KMS-11 (cell line): Measurements from ENCODE around the gene ZNF865.

Source experiments
- H2AFZ ChIP-seq: fragments of 200-600 bp; sonication (generic); 2 replicates; pipeline ENCODE4 v1.6.1; 2016; ENCODE audit warnings: antibody characterized with exemption, mixed run types, low read depth
- H3K27ac ChIP-seq: fragments of 200-600 bp; sonication (generic); 2 replicates; pipeline ENCODE4 v1.6.1; 2016; ENCODE audit warnings: mild to moderate bottlenecking, mixed run types
- H3K27me3 ChIP-seq: fragments of 200-600 bp; sonication (generic); 2 replicates; pipeline ENCODE4 v1.6.1; 2017; ENCODE audit warnings: mild to moderate bottlenecking, low read depth, mixed run types, moderate library complexity; ENCODE audit not compliant: insufficient read depth
- H3K36me3 ChIP-seq: fragments of 200-600 bp; sonication (generic); 2 replicates; pipeline ENCODE4 v1.6.1; 2017; ENCODE audit warnings: mild to moderate bottlenecking, mixed run types; ENCODE audit not compliant: insufficient read depth
- H3K4me1 ChIP-seq: fragments of 200-600 bp; sonication (generic); 2 replicates; pipeline ENCODE4 v1.6.1; 2016; ENCODE audit warnings: mild to moderate bottlenecking, low read depth, mixed run types; ENCODE audit not compliant: poor library complexity, severe bottlenecking
- H3K4me2 ChIP-seq: fragments of 200-600 bp; sonication (generic); 2 replicates; pipeline ENCODE4 v1.7.0; 2016; ENCODE audit warnings: mild to moderate bottlenecking, mixed run types
- H3K4me3 ChIP-seq: fragments of 200-600 bp; sonication (generic); IDR thresholded peaks from 2 replicates; pipeline ENCODE4 v1.6.1; 2017; ENCODE audit warnings: low read depth, low read length, mixed read lengths; ENCODE audit not compliant: insufficient read depth
- H3K79me2 ChIP-seq: fragments of 200-600 bp; sonication (generic); 2 replicates; pipeline ENCODE4 v1.6.1; 2016; ENCODE audit warnings: low read depth, mixed run types; ENCODE audit not compliant: insufficient read depth
- H3K9ac ChIP-seq: fragments of 200-600 bp; sonication (generic); 2 replicates; pipeline ENCODE4 v1.6.1; 2016; ENCODE audit warnings: mild to moderate bottlenecking, mixed run types
- H4K20me1 ChIP-seq: fragments of 200-600 bp; sonication (generic); 2 replicates; pipeline ENCODE4 v1.6.1; 2016; ENCODE audit warnings: mild to moderate bottlenecking, mixed run types; ENCODE audit not compliant: insufficient read depth
- TF ChIP-seq, protein P1 (sequence below): fragments of 200-600 bp; sonication (generic); conservative IDR thresholded peaks from 2 replicates; pipeline ENCODE4 v1.6.1; 2017; ENCODE audit warnings: low read depth, mild to moderate bottlenecking, antibody characterized with exemption, low read length, moderate library complexity, mixed read lengths

The ZNF865 gene

GRCh38 chr19:55599468-55599841 is 6.0 kb upstream of the ZNF865 start, which contains the start of gene FIZ1:
FIZ1 (minus strand) TSS chr19:55599517; CDS start chr19:55597865, 1,652 bp downstream.
- Histone ChIP-seq H3K9ac (peak within 1 kb of the TSS; percentile 92), H3K79me2 (no peaks in the 10 kb centered on the region), H3K4me2 (peak within 1 kb of the TSS; percentile 54), H2AFZ (peak within 1 kb of the TSS; percentile 97), H4K20me1 (no peaks in the 10 kb centered on the region), H3K4me3 (no peak within 1 kb of the TSS), H3K27ac (peak within 1 kb of the TSS; percentile 84), H3K36me3 (no peaks in the 10 kb centered on the region), H3K4me1 (peaks cover 6% of the 10 kb centered on the region), H3K27me3 (no peaks in the 10 kb centered on the region)
- TF ChIP-seq, protein P1, sequence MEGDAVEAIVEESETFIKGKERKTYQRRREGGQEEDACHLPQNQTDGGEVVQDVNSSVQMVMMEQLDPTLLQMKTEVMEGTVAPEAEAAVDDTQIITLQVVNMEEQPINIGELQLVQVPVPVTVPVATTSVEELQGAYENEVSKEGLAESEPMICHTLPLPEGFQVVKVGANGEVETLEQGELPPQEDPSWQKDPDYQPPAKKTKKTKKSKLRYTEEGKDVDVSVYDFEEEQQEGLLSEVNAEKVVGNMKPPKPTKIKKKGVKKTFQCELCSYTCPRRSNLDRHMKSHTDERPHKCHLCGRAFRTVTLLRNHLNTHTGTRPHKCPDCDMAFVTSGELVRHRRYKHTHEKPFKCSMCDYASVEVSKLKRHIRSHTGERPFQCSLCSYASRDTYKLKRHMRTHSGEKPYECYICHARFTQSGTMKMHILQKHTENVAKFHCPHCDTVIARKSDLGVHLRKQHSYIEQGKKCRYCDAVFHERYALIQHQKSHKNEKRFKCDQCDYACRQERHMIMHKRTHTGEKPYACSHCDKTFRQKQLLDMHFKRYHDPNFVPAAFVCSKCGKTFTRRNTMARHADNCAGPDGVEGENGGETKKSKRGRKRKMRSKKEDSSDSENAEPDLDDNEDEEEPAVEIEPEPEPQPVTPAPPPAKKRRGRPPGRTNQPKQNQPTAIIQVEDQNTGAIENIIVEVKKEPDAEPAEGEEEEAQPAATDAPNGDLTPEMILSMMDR, result no peak

DNA sequence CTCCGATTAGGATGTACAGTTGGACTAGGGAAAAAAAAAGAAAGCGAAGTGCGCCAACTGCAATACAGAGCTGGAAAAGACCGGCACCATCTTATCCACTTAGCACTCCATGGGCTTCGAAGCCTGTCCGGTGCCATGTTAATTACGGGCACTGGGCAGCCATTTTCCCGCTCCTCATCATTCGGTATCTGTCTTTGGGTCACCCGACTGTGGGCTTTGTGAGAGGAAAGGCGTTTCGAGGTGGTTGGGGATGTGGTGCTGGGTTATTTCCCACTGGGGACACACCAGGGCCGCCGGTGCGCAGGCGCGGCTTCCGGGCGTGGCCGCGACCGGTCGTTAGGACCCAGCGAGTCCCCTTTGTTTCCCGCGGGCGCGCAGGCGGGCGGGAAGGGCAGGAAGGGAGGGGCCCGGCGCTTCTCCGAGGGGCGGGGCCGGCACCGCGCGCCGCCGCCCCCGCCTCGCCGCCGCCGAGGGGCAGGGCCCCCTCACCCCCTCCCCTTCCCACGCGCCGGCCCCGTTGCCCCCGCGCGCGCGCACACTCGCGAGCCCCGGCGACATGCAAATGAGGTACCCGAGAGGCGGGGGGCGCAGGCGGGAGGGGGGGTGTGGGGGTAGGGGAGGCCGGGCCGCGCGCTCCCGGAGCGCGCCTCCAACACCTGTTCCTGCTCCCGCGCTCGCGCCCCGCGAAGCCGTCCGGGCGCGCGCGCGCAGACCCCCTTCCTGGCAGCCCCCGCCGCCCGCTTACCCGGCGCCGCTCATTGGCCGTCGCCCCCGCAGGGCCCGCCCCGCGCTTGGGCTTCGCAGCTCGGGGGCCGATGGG is 5.4 kb upstream of the ZNF865 start, which contains the start of gene ZNF524:
Gene ZNF524, plus strand, starts transcription at position 447 of the 820 bp plus-strand sequence. CDS start 1,825 bp downstream, outside the sequence.
- Histone ChIP-seq H3K27me3 (no peaks in the 10 kb centered on the region), H3K27ac (peak within 1 kb of the TSS; percentile 84), H3K79me2 (no peaks in the 10 kb centered on the region), H3K4me1 (peaks cover 6% of the 10 kb centered on the region), H3K9ac (peak within 1 kb of the TSS; percentile 92), H3K4me3 (no peak within 1 kb of the TSS), H4K20me1 (no peaks in the 10 kb centered on the region), H2AFZ (peak within 1 kb of the TSS; percentile 97), H3K4me2 (peak within 1 kb of the TSS; percentile 95), H3K36me3 (no peaks in the 10 kb centered on the region)
- TF ChIP-seq, protein P1, result no peak

DNA sequence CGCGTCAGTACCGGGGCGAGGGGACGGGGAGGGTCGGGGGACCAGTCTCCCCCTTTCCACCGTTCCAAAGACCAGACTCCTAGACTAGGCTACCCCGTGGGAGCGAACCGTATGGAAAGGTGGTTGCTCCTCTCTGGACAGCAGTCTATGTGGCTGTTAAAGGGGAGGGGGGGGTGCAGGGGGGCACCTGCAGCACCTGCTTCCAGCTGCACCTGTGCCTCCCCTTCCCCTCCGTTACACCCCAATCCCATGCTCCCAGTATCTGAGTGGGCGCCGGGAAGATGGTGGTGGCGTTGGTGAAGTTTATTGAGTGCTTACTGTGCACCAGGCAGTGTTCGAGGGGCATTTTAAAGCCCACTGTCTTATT is 4.8 kb upstream of the ZNF865 start:
- Histone ChIP-seq H4K20me1 (no peaks in the 10 kb centered on the region), H3K4me3 (no peak overlapping the region), H3K36me3 (no peaks in the 10 kb centered on the region), H3K4me1 (peaks cover 6% of the 10 kb centered on the region), H2AFZ (peak overlapping the region; percentile 40), H3K4me2 (peak overlapping the region; percentile 95), H3K79me2 (no peaks in the 10 kb centered on the region), H3K27ac (no peak overlapping the region), H3K27me3 (no peaks in the 10 kb centered on the region), H3K9ac (peak overlapping the region; percentile 53)
- TF ChIP-seq, protein P1, result no peak

- TF ChIP-seq, protein P1, result no peak
- H3K36me3 ChIP-seq, result no peaks in the 10 kb centered on the region
- H3K79me2 ChIP-seq, result no peaks in the 10 kb centered on the region
- H3K4me2 ChIP-seq, result peak overlapping the region; percentile 95
- H3K4me3 ChIP-seq, result no peak overlapping the region
- no peak overlapping the region for H3K9ac ChIP-seq
- H4K20me1 ChIP-seq, result no peaks in the 10 kb centered on the region
- no peak overlapping the region for H3K27ac ChIP-seq
- peaks cover 6% of the 10 kb centered on the region for H3K4me1 ChIP-seq
- no peaks in the 10 kb centered on the region for H3K27me3 ChIP-seq
- no peak overlapping the region for H2AFZ ChIP-seq
These were observed 4.4 kb upstream of the ZNF865 start for GRCh38 chr19:55601084-55601483.
